Progenitor cell of endocrine pancreas (in vitro differentiated cells): ENCODE measurements around the gene DRAXIN. TPM values are rescaled to one million over a fixed set of nuclear protein-coding genes. Genes with fewer than 3 reads are reported as not detected.

Experiments
- DNase-seq: peaks from one replicate; pipeline ENCODE4 v3.0.0; 2021; ENCODE audit warnings: low spot score; ENCODE audit not compliant: unreplicated experiment
- H3K27ac Mint-ChIP-seq: 2 replicates; pipeline ENCODE4 v1.8.0; 2021; ENCODE audit warnings: mild to moderate bottlenecking, moderate library complexity, mixed read lengths
- H3K27me3 Mint-ChIP-seq: 2 replicates; pipeline ENCODE4 v1.8.0; 2021; ENCODE audit warnings: mixed read lengths
- H3K36me3 Mint-ChIP-seq: 2 replicates; pipeline ENCODE4 v1.8.0; 2022; ENCODE audit warnings: mixed read lengths; ENCODE audit not compliant: insufficient read depth
- H3K4me1 Mint-ChIP-seq: 2 replicates; pipeline ENCODE4 v1.8.0; 2021; ENCODE audit warnings: low read depth, mixed read lengths
- H3K4me3 Mint-ChIP-seq: 2 replicates; pipeline ENCODE4 v1.8.0; 2021; ENCODE audit warnings: low read depth, mild to moderate bottlenecking, moderate library complexity, mixed read lengths
- H3K9me3 Mint-ChIP-seq: 2 replicates; pipeline ENCODE4 v1.8.0; 2021; ENCODE audit warnings: low read depth, mixed read lengths
- total RNA-seq: library from RNA; stranded (reverse); gene quantifications from 2 replicates; pipeline ENCODE4 v1.2.1, GENCODE V29; 2021
- TF ChIP-seq, protein P1 (sequence below): fragments of 200-600 bp; sonication (generic); IDR thresholded peaks from one replicate; pipeline ENCODE4 v1.5.0; 2021; ENCODE audit warnings: antibody characterized with exemption, mild to moderate bottlenecking; ENCODE audit not compliant: unreplicated experiment

The DRAXIN gene
- total RNA-seq, 1 donor from 2014 or later, result 2.8 TPM

- no peaks in the 10 kb centered on the region for H3K36me3 Mint-ChIP-seq
- no peaks in the 10 kb centered on the region for H3K9me3 Mint-ChIP-seq
- H3K27me3 Mint-ChIP-seq, result no peaks in the 10 kb centered on the region
- H3K4me3 Mint-ChIP-seq, result no peak overlapping the region
- TF ChIP-seq, protein P1, sequence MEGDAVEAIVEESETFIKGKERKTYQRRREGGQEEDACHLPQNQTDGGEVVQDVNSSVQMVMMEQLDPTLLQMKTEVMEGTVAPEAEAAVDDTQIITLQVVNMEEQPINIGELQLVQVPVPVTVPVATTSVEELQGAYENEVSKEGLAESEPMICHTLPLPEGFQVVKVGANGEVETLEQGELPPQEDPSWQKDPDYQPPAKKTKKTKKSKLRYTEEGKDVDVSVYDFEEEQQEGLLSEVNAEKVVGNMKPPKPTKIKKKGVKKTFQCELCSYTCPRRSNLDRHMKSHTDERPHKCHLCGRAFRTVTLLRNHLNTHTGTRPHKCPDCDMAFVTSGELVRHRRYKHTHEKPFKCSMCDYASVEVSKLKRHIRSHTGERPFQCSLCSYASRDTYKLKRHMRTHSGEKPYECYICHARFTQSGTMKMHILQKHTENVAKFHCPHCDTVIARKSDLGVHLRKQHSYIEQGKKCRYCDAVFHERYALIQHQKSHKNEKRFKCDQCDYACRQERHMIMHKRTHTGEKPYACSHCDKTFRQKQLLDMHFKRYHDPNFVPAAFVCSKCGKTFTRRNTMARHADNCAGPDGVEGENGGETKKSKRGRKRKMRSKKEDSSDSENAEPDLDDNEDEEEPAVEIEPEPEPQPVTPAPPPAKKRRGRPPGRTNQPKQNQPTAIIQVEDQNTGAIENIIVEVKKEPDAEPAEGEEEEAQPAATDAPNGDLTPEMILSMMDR, result no peak
- peaks cover 4% of the 10 kb centered on the region for H3K4me1 Mint-ChIP-seq
- no peak for DNase-seq
- H3K27ac Mint-ChIP-seq, result no peak overlapping the region
These were observed 36.8 kb downstream of the DRAXIN start for GRCh38 chr1:11728126-11728806.

DNA sequence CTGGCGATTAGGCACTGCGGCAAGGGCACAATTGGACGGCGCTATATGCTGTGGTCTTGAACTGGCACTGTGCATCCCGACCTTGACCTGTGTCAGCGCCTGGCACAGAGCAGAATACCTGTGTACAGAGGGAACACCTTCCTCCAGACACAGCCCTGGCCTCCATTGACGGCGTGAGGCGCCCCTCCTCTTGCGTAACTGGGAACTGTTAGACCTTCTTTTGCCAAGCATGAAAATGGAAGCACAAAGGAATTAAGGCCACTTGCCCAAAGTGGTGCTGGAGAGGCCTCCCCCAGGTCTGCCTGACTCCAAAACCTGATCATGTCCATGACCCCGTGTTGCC, 37.6 kb downstream of the DRAXIN start:
- H3K36me3 Mint-ChIP-seq, result no peaks in the 10 kb centered on the region
- H3K9me3 Mint-ChIP-seq, result no peaks in the 10 kb centered on the region
- H3K27ac Mint-ChIP-seq, result no peak overlapping the region
- peaks cover 4% of the 10 kb centered on the region for H3K4me1 Mint-ChIP-seq
- TF ChIP-seq, protein P1, result no peak
- no peak overlapping the region for H3K4me3 Mint-ChIP-seq
- H3K27me3 Mint-ChIP-seq, result no peaks in the 10 kb centered on the region
- DNase-seq, result no peak

DNA sequence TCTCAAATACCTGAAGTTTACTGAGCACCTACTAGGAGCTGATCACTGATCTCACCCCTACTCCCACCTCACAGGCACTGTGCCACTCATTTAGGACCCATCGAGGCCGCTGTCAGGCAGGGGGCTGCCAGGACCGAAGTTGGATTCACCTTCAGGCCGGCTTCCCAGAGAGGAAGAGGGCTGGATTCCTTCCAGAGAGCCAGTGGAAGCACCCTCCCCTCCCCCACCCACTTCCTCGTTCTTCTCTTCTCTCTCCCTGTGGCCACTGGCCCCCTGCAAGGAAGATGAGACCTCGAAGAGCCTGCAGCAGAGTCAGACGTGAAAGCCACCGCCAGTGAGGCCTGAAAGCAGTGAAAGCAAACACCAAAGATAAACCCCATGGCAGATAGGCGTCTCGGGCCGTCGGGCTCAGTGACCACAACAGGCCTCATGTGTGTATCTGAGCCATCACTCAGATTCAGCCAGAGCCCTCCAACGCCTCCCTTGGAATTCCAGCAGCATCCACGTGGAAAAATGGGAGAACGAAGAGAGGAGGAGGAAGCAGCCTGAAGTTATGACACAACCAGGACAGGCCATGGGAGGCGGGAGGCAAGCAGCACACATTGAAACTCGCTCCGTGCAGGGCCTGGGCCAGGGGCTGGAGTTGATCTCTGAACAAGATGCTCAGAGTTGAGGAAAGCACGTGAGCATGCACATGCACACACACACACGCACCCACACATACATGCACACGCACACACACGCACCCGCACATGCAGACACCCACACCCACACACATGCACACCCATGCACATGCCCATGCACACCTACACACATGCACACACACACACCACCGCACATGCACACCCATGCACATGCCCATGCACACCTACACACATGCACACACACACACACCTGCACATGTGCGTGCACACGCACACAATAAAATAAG, 38.3 kb downstream of the DRAXIN start:
- H3K36me3 Mint-ChIP-seq, result no peaks in the 10 kb centered on the region
- H3K9me3 Mint-ChIP-seq, result no peaks in the 10 kb centered on the region
- no peaks in the 10 kb centered on the region for H3K27me3 Mint-ChIP-seq
- H3K27ac Mint-ChIP-seq, result no peak overlapping the region
- TF ChIP-seq, protein P1, result no peak
- H3K4me1 Mint-ChIP-seq, result peaks cover 4% of the 10 kb centered on the region
- H3K4me3 Mint-ChIP-seq, result no peak overlapping the region
- no peak for DNase-seq

- H3K36me3 Mint-ChIP-seq, result no peaks in the 10 kb centered on the region
- no peak overlapping the region for H3K27ac Mint-ChIP-seq
- H3K9me3 Mint-ChIP-seq, result no peaks in the 10 kb centered on the region
- TF ChIP-seq, protein P1, result no peak
- H3K4me3 Mint-ChIP-seq, result no peak overlapping the region
- H3K4me1 Mint-ChIP-seq, result peaks cover 4% of the 10 kb centered on the region
- no peaks in the 10 kb centered on the region for H3K27me3 Mint-ChIP-seq
- no peak for DNase-seq
These were observed 39.0 kb downstream of the DRAXIN start for GRCh38 chr1:11730429-11730891.

GRCh38 chr1:11731691-11732283, 40.3 kb downstream of the DRAXIN start:
- Mint-ChIP-seq H3K27ac (peak overlapping the region; percentile 88), H3K9me3 (no peaks in the 10 kb centered on the region), H3K36me3 (no peaks in the 10 kb centered on the region), H3K4me3 (no peak overlapping the region), H3K4me1 (peaks cover 5% of the 10 kb centered on the region), H3K27me3 (no peaks in the 10 kb centered on the region)
- DNase-seq, result no peak
- TF ChIP-seq, protein P1, result no peak
